WTC11 (cell line): ENCODE results near the gene TMEM72. TPM values are rescaled to one million over a fixed set of nuclear protein-coding genes. Genes with fewer than 3 reads are reported as not detected.

ENCODE experiments used
- ATAC-seq: fragments of 200-7000 bp; cut with Tn5 transposase; 2 replicates; pipeline ENCODE4 v1.10.0; 2021; ENCODE audit warnings: mild to moderate bottlenecking, moderate library complexity
- CTCF ChIA-PET: fragments of 300-600 bp; sonication (Branson Sonifier 250); formaldehyde crosslinking; loops from one replicate; lab custom pipeline; 2021; ENCODE audit warnings: antibody characterized with exemption; lab: Charles Lee
- POLR2A ChIA-PET: fragments of 350-600 bp; sonication (Branson Sonifier 250); formaldehyde crosslinking; loops from one replicate; lab custom pipeline; 2021; ENCODE audit warnings: antibody characterized with exemption; lab: Charles Lee
- DNase-seq: peaks from one replicate; pipeline ENCODE4 v3.0.0; 2021; ENCODE audit warnings: low spot score
- H3K27ac Mint-ChIP-seq: 2 replicates; pipeline ENCODE4 v1.8.0; 2021; ENCODE audit warnings: mixed read lengths
- H3K27me3 Mint-ChIP-seq: 2 replicates; pipeline ENCODE4 v1.8.0; 2021; ENCODE audit warnings: low read depth, mild to moderate bottlenecking, moderate library complexity, mixed read lengths
- H3K36me3 Mint-ChIP-seq: 2 replicates; pipeline ENCODE4 v1.8.0; 2021; ENCODE audit warnings: mixed read lengths
- H3K4me1 Mint-ChIP-seq: 2 replicates; pipeline ENCODE4 v1.8.0; 2022; ENCODE audit warnings: mixed read lengths
- H3K4me3 Mint-ChIP-seq: 2 replicates; pipeline ENCODE4 v1.8.0; 2021; ENCODE audit warnings: mild to moderate bottlenecking, moderate library complexity, mixed read lengths
- H3K9me3 Mint-ChIP-seq: 2 replicates; pipeline ENCODE4 v1.8.0; 2021; ENCODE audit warnings: mixed read lengths
- ATF1 ChIP-seq: sonication (generic); formaldehyde crosslinking; IDR thresholded peaks from 2 replicates; pipeline ENCODE4 v1.8.1; 2023; ENCODE audit warnings: mild to moderate bottlenecking, moderate library complexity, missing genetic modification reagents
- CREB1 ChIP-seq: sonication (generic); formaldehyde crosslinking; IDR thresholded peaks from 2 replicates; pipeline ENCODE4 v1.8.0; 2023; ENCODE audit warnings: mild to moderate bottlenecking, missing genetic modification reagents
- ELF4 ChIP-seq: sonication (generic); formaldehyde crosslinking; IDR thresholded peaks from 2 replicates; pipeline ENCODE4 v1.8.1; 2022; ENCODE audit warnings: low read depth, mild to moderate bottlenecking, moderate library complexity, missing genetic modification reagents
- ESRRA ChIP-seq: sonication (generic); formaldehyde crosslinking; IDR thresholded peaks from 2 replicates; pipeline ENCODE4 v1.8.1; 2022; ENCODE audit warnings: mild to moderate bottlenecking, missing genetic modification reagents, borderline replicate concordance
- FOXJ3 ChIP-seq: sonication (generic); formaldehyde crosslinking; IDR thresholded peaks from 2 replicates; pipeline ENCODE4 v1.9.0; 2021; ENCODE audit warnings: missing genetic modification reagents, mild to moderate bottlenecking, borderline replicate concordance
- GABPB1 ChIP-seq: sonication (generic); formaldehyde crosslinking; IDR thresholded peaks from 2 replicates; pipeline ENCODE4 v1.8.1; 2023; ENCODE audit warnings: mild to moderate bottlenecking, missing genetic modification reagents
- KAT7 ChIP-seq: sonication (generic); formaldehyde crosslinking; IDR thresholded peaks from 2 replicates; pipeline ENCODE4 v1.8.1; 2023; ENCODE audit warnings: missing genetic modification reagents, mild to moderate bottlenecking, borderline replicate concordance
- NR3C1 ChIP-seq: sonication (generic); formaldehyde crosslinking; conservative IDR thresholded peaks from 2 replicates; pipeline ENCODE4 v1.8.1; 2023; ENCODE audit warnings: low read depth, mild to moderate bottlenecking, missing genetic modification reagents
- SP1 ChIP-seq: sonication (generic); formaldehyde crosslinking; conservative IDR thresholded peaks from 2 replicates; pipeline ENCODE4 v1.8.1; 2022; ENCODE audit warnings: missing genetic modification reagents
- ZNF219 ChIP-seq: sonication (generic); formaldehyde crosslinking; IDR thresholded peaks from 2 replicates; pipeline ENCODE4 v1.8.0; 2023; ENCODE audit warnings: missing genetic modification reagents, mild to moderate bottlenecking, borderline replicate concordance
- ZNF396 ChIP-seq: fragments of 250-450 bp; sonication (Bioruptor Pico); IDR thresholded peaks from 2 replicates; pipeline ENCODE4 v1.8.0; 2021; ENCODE audit warnings: mild to moderate bottlenecking, moderate library complexity, borderline replicate concordance
- total RNA-seq: library from RNA; stranded (reverse); gene quantifications from 3 replicates; pipeline ENCODE4 v1.2.3, GENCODE V29; 2021
- TF ChIP-seq, protein P1 (sequence below): sonication (generic); formaldehyde crosslinking; IDR thresholded peaks from 2 replicates; pipeline ENCODE4 v1.8.0; 2022; ENCODE audit warnings: mild to moderate bottlenecking, missing genetic modification reagents
- TF ChIP-seq, protein P2 (sequence below): sonication (generic); formaldehyde crosslinking; IDR thresholded peaks from 2 replicates; pipeline ENCODE4 v1.8.0; 2023; ENCODE audit warnings: missing genetic modification reagents
- TF ChIP-seq, protein P3 (sequence below): sonication (generic); formaldehyde crosslinking; IDR thresholded peaks from 2 replicates; pipeline ENCODE4 v1.8.0; 2022; ENCODE audit warnings: missing genetic modification reagents
- TF ChIP-seq, protein P4 (sequence below): sonication (generic); formaldehyde crosslinking; IDR thresholded peaks from 2 replicates; pipeline ENCODE4 v1.8.1; 2023; ENCODE audit warnings: mild to moderate bottlenecking, missing genetic modification reagents, moderate library complexity
- TF ChIP-seq, protein P5 (sequence below): fragments of 250-450 bp; sonication (Bioruptor Pico); IDR thresholded peaks from 2 replicates; pipeline ENCODE4 v1.9.0; 2021; ENCODE audit warnings: mild to moderate bottlenecking, borderline replicate concordance
- TF ChIP-seq, protein P6 (sequence below): sonication (generic); formaldehyde crosslinking; IDR thresholded peaks from 2 replicates; pipeline ENCODE4 v1.8.1; 2023; ENCODE audit warnings: mild to moderate bottlenecking, missing genetic modification reagents, moderate library complexity
- TF ChIP-seq, protein P7 (sequence below): sonication (generic); formaldehyde crosslinking; IDR thresholded peaks from 2 replicates; pipeline ENCODE4 v1.8.0; 2023; ENCODE audit warnings: missing genetic modification reagents, mild to moderate bottlenecking, borderline replicate concordance

TMEM72 gene
- total RNA-seq, 1 experiment from 2014 or later, result not detected

DNA sequence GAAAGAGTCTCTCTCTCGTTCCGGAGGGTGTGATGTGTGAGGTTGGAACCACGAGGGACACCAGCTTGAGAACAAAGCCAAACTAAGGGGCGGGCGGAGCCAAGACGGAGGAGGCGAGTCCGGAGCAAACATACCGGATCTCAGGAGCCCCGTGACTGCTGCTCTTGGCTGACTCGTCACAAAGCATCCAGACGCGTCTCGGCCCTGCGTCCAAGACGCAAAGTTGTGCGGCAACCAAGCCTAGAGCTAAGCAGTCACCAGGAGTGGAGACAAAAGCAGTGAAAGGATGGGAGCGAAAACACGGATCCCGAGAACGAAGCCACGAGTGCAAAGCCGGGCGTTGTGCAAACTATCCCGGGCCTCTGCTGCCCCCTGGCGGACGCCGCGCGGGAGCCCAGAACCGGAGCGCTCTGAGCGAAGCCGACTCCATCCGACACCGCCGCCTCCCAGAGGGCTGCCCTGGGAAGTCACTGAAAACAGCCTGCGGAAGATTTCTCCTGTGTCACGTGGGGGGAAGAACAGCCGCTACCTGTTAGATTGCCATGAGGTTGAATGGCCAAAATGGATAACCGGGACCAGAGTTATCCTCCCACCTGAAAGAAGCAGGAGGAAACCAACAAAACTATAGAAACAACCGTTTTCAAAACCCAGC is 46.4 kb upstream of the TMEM72 start (continued):
- TF ChIP-seq, protein P1, sequence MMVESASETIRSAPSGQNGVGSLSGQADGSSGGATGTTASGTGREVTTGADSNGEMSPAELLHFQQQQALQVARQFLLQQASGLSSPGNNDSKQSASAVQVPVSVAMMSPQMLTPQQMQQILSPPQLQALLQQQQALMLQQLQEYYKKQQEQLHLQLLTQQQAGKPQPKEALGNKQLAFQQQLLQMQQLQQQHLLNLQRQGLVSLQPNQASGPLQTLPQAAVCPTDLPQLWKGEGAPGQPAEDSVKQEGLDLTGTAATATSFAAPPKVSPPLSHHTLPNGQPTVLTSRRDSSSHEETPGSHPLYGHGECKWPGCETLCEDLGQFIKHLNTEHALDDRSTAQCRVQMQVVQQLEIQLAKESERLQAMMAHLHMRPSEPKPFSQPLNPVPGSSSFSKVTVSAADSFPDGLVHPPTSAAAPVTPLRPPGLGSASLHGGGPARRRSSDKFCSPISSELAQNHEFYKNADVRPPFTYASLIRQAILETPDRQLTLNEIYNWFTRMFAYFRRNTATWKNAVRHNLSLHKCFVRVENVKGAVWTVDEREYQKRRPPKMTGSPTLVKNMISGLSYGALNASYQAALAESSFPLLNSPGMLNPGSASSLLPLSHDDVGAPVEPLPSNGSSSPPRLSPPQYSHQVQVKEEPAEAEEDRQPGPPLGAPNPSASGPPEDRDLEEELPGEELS (CRISPR knock-in tag), result no peak
- TF ChIP-seq KAT7 (CRISPR knock-in tag) (no peak), ELF4 (CRISPR knock-in tag) (no peak), ZNF396 (no peak), SP1 (peak; percentile 66; the same call in 1 of the 2 replicates), CREB1 (CRISPR knock-in tag) (no peak), ESRRA (no peak), ATF1 (CRISPR knock-in tag) (no peak), GABPB1 (CRISPR knock-in tag) (no peak), FOXJ3 (CRISPR knock-in tag) (no peak), ZNF219 (CRISPR knock-in tag) (no peak)
- TF ChIP-seq, protein P2, sequence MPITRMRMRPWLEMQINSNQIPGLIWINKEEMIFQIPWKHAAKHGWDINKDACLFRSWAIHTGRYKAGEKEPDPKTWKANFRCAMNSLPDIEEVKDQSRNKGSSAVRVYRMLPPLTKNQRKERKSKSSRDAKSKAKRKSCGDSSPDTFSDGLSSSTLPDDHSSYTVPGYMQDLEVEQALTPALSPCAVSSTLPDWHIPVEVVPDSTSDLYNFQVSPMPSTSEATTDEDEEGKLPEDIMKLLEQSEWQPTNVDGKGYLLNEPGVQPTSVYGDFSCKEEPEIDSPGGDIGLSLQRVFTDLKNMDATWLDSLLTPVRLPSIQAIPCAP, result no peak
- TF ChIP-seq, protein P3, sequence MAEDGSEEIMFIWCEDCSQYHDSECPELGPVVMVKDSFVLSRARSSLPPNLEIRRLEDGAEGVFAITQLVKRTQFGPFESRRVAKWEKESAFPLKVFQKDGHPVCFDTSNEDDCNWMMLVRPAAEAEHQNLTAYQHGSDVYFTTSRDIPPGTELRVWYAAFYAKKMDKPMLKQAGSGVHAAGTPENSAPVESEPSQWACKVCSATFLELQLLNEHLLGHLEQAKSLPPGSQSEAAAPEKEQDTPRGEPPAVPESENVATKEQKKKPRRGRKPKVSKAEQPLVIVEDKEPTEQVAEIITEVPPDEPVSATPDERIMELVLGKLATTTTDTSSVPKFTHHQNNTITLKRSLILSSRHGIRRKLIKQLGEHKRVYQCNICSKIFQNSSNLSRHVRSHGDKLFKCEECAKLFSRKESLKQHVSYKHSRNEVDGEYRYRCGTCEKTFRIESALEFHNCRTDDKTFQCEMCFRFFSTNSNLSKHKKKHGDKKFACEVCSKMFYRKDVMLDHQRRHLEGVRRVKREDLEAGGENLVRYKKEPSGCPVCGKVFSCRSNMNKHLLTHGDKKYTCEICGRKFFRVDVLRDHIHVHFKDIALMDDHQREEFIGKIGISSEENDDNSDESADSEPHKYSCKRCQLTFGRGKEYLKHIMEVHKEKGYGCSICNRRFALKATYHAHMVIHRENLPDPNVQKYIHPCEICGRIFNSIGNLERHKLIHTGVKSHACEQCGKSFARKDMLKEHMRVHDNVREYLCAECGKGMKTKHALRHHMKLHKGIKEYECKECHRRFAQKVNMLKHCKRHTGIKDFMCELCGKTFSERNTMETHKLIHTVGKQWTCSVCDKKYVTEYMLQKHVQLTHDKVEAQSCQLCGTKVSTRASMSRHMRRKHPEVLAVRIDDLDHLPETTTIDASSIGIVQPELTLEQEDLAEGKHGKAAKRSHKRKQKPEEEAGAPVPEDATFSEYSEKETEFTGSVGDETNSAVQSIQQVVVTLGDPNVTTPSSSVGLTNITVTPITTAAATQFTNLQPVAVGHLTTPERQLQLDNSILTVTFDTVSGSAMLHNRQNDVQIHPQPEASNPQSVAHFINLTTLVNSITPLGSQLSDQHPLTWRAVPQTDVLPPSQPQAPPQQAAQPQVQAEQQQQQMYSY, result peak; percentile 72
- TF ChIP-seq, protein P4, sequence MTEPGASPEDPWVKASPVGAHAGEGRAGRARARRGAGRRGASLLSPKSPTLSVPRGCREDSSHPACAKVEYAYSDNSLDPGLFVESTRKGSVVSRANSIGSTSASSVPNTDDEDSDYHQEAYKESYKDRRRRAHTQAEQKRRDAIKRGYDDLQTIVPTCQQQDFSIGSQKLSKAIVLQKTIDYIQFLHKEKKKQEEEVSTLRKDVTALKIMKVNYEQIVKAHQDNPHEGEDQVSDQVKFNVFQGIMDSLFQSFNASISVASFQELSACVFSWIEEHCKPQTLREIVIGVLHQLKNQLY (CRISPR knock-in tag), result no peak
- TF ChIP-seq, all 79 proteins: peak for 14

DNA sequence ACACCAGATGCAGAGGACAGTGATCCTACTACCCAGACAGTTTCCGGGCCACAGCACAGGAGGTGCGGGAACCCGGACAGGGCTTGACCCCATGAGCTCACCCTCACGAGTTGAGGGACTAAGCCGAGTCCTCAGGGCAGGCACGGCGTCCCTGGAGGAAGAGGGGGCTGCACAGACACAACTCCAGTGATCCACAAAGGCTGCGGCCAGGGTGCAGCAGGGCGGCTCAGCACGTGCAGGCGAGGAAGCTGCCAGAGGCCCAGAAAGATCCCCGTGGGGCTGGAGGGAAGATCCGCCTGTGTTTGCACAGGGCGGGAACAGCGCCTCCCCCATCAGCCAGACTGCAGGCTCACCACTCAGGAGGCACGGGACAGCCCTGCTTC is 45.9 kb upstream of the TMEM72 start:
- ChIA-PET CTCF (interaction anchor here (0.9 to 4.8 kb wide), 13 partner anchors 10 to 1176 kb away, joined by 3 to 54 read pairs (median 11); partner anchors contain the start of gene TMEM72), POLR2A (no interaction called here)
- DNase-seq (no peak), ATAC-seq (peak; percentile 23)
- Mint-ChIP-seq H3K9me3 (no peaks in the 10 kb centered on the region), H3K36me3 (no peaks in the 10 kb centered on the region), H3K27me3 (peaks cover 57% of the 10 kb centered on the region), H3K4me3 (peak overlapping the region; percentile 83; the same call in 1 of the 2 replicates), H3K4me1 (peaks cover 38% of the 10 kb centered on the region), H3K27ac (no peak overlapping the region)
- no peak for TF ChIP-seq ELF4 (CRISPR knock-in tag)
- TF ChIP-seq, protein P5, sequence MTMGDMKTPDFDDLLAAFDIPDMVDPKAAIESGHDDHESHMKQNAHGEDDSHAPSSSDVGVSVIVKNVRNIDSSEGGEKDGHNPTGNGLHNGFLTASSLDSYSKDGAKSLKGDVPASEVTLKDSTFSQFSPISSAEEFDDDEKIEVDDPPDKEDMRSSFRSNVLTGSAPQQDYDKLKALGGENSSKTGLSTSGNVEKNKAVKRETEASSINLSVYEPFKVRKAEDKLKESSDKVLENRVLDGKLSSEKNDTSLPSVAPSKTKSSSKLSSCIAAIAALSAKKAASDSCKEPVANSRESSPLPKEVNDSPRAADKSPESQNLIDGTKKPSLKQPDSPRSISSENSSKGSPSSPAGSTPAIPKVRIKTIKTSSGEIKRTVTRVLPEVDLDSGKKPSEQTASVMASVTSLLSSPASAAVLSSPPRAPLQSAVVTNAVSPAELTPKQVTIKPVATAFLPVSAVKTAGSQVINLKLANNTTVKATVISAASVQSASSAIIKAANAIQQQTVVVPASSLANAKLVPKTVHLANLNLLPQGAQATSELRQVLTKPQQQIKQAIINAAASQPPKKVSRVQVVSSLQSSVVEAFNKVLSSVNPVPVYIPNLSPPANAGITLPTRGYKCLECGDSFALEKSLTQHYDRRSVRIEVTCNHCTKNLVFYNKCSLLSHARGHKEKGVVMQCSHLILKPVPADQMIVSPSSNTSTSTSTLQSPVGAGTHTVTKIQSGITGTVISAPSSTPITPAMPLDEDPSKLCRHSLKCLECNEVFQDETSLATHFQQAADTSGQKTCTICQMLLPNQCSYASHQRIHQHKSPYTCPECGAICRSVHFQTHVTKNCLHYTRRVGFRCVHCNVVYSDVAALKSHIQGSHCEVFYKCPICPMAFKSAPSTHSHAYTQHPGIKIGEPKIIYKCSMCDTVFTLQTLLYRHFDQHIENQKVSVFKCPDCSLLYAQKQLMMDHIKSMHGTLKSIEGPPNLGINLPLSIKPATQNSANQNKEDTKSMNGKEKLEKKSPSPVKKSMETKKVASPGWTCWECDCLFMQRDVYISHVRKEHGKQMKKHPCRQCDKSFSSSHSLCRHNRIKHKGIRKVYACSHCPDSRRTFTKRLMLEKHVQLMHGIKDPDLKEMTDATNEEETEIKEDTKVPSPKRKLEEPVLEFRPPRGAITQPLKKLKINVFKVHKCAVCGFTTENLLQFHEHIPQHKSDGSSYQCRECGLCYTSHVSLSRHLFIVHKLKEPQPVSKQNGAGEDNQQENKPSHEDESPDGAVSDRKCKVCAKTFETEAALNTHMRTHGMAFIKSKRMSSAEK (CRISPR knock-in tag), result no peak
- TF ChIP-seq, protein P6, sequence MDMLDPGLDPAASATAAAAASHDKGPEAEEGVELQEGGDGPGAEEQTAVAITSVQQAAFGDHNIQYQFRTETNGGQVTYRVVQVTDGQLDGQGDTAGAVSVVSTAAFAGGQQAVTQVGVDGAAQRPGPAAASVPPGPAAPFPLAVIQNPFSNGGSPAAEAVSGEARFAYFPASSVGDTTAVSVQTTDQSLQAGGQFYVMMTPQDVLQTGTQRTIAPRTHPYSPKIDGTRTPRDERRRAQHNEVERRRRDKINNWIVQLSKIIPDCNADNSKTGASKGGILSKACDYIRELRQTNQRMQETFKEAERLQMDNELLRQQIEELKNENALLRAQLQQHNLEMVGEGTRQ (CRISPR knock-in tag), result peak; percentile 36; the same call in 1 of the 2 replicates
- TF ChIP-seq NR3C1 (CRISPR knock-in tag), result no peak
- TF ChIP-seq, protein P7, sequence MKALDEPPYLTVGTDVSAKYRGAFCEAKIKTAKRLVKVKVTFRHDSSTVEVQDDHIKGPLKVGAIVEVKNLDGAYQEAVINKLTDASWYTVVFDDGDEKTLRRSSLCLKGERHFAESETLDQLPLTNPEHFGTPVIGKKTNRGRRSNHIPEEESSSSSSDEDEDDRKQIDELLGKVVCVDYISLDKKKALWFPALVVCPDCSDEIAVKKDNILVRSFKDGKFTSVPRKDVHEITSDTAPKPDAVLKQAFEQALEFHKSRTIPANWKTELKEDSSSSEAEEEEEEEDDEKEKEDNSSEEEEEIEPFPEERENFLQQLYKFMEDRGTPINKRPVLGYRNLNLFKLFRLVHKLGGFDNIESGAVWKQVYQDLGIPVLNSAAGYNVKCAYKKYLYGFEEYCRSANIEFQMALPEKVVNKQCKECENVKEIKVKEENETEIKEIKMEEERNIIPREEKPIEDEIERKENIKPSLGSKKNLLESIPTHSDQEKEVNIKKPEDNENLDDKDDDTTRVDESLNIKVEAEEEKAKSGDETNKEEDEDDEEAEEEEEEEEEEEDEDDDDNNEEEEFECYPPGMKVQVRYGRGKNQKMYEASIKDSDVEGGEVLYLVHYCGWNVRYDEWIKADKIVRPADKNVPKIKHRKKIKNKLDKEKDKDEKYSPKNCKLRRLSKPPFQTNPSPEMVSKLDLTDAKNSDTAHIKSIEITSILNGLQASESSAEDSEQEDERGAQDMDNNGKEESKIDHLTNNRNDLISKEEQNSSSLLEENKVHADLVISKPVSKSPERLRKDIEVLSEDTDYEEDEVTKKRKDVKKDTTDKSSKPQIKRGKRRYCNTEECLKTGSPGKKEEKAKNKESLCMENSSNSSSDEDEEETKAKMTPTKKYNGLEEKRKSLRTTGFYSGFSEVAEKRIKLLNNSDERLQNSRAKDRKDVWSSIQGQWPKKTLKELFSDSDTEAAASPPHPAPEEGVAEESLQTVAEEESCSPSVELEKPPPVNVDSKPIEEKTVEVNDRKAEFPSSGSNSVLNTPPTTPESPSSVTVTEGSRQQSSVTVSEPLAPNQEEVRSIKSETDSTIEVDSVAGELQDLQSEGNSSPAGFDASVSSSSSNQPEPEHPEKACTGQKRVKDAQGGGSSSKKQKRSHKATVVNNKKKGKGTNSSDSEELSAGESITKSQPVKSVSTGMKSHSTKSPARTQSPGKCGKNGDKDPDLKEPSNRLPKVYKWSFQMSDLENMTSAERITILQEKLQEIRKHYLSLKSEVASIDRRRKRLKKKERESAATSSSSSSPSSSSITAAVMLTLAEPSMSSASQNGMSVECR, result 0 out of 2 replicates have a peak, but pooled peaks have one; percentile 36
